HG03097 (cell line): ENCODE data around the gene ZBTB7A.

ENCODE experiments used
- ATAC-seq: cut with Tn5 transposase; IDR thresholded peaks from one replicate; pipeline ENCODE4 v1.9.1; 2021; ENCODE audit not compliant: unreplicated experiment, low FRiP score

Gene ZBTB7A

GRCh38 chr19:4066682-4067395, at the start of gene ZBTB7A:
ZBTB7A (minus strand) TSS chr19:4066899; CDS start chr19:4055232, 11,667 bp downstream.
- ATAC-seq, result no peak

- no peak for ATAC-seq
Observed at GRCh38 chr19:4115818-4116385, 49.2 kb upstream of the ZBTB7A start.

GRCh38 chr19:4115050-4115817, 48.5 kb upstream of the ZBTB7A start:
- peak; percentile 65 for ATAC-seq

- ATAC-seq, result no peak
Observed at GRCh38 chr19:4114181-4114580, 47.5 kb upstream of the ZBTB7A start.

GRCh38 chr19:4113398-4114088, 46.8 kb upstream of the ZBTB7A start:
- ATAC-seq, result no peak

GRCh38 chr19:4112367-4112766, 45.7 kb upstream of the ZBTB7A start:
- no peak for ATAC-seq

- ATAC-seq, result no peak
Observed at GRCh38 chr19:4109626-4109945, 42.9 kb upstream of the ZBTB7A start.

- ATAC-seq, result peak; percentile 57
Observed at GRCh38 chr19:4108767-4109625, 42.3 kb upstream of the ZBTB7A start.

GRCh38 chr19:4103080-4103433, 36.4 kb upstream of the ZBTB7A start:
- no peak for ATAC-seq

- no peak for ATAC-seq
Observed at GRCh38 chr19:4102339-4103079, 35.8 kb upstream of the ZBTB7A start.

- ATAC-seq, result no peak
Observed at GRCh38 chr19:4101496-4101770, 34.7 kb upstream of the ZBTB7A start.

GRCh38 chr19:4100647-4101495, 34.2 kb upstream of the ZBTB7A start:
- ATAC-seq, result no peak

- ATAC-seq, result no peak
Observed at GRCh38 chr19:4099041-4099764, 32.5 kb upstream of the ZBTB7A start.

- no peak for ATAC-seq
Observed at GRCh38 chr19:4098493-4098892, 31.8 kb upstream of the ZBTB7A start.

GRCh38 chr19:4097501-4097900, 30.8 kb upstream of the ZBTB7A start:
- no peak for ATAC-seq

- no peak for ATAC-seq
Observed at GRCh38 chr19:4096049-4096892, 29.6 kb upstream of the ZBTB7A start.

GRCh38 chr19:4095488-4095844, 28.8 kb upstream of the ZBTB7A start:
- no peak for ATAC-seq
